22Rv1 (cell line): ENCODE results near the gene CREBL2.
A peak's percentile ranks its signal among the peaks of the same experiment; 100 is the strongest.
"Not testable (repeated sequence)": the region's sequence is repeated elsewhere in the genome, so short reads cannot be mapped to it uniquely, and the experiment has no call there.

Experiments
- H3K27ac ChIP-seq: fragments of 450-650 bp; 2 replicates; pipeline ENCODE4 v1.5.1; 2017
- CTCF ChIP-seq: fragments of 450-650 bp; IDR thresholded peaks from 2 replicates; pipeline ENCODE4 v1.5.1; 2017; ENCODE audit warnings: mild to moderate bottlenecking
- ZFX ChIP-seq: fragments of 450-650 bp; IDR thresholded peaks from 2 replicates; pipeline ENCODE4 v1.6.1; 2017; ENCODE audit warnings: antibody characterized with exemption, borderline replicate concordance

Gene CREBL2

GRCh38 chr12:12611512-12612306, at the start of gene CREBL2:
TSS of gene CREBL2 (plus strand) at chr12:12611876. CDS start at chr12:12612173, 297 bp downstream.
- H3K27ac ChIP-seq: peak within 1 kb of the TSS; percentile 96
- TF ChIP-seq CTCF: no peak

- peak overlapping the region; percentile 99 for H3K27ac ChIP-seq
- TF ChIP-seq CTCF (no peak), ZFX (no peak)
Measured at GRCh38 chr12:12562016-12562483, 49.6 kb upstream of the CREBL2 start.

GRCh38 chr12:12562585-12563261, 49.0 kb upstream of the CREBL2 start, which contains the start of gene DUSP16:
TSS of gene DUSP16 (minus strand) at chr12:12562863. CDS start at chr12:12521098, 41,765 bp downstream.
- no peak for TF ChIP-seq ZFX
- peak; percentile 62 for TF ChIP-seq CTCF
- H3K27ac ChIP-seq: peak within 1 kb of the TSS; percentile 99

GRCh38 chr12:12563290-12563928, 48.3 kb upstream of the CREBL2 start:
- H3K27ac ChIP-seq: peak overlapping the region; percentile 99
- TF ChIP-seq CTCF (no peak), ZFX (no peak)

- peak overlapping the region; percentile 99 for H3K27ac ChIP-seq
- TF ChIP-seq ZFX (no peak), CTCF (no peak)
Measured at GRCh38 chr12:12564911-12565310, 46.8 kb upstream of the CREBL2 start.

- H3K27ac ChIP-seq: not testable (repeated sequence)
Measured at GRCh38 chr12:12565971-12566370, 45.7 kb upstream of the CREBL2 start.

DNA sequence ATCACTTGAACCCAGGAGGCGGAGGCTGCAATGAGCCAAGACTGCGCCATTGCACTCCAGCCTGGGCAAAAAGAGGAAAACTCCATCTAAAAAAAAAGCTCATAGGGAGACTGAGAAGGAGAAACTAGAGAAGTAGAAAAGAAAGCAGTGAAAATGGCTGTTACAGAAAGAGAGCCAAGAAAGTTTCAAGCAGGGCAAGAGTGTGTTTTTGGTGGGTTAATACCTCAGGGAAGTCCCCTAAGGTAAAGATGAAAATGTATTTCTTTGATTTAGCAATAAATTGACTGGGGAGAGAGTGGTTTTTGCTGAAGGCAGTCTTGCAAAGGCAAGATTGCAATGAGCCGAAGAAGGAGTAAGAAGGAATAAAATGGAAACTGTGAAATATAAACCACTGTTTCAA, 39.0 kb upstream of the CREBL2 start:
- TF ChIP-seq CTCF: no peak
- TF ChIP-seq ZFX: no peak
- H3K27ac ChIP-seq: no peak overlapping the region
